CD4-positive, alpha-beta T cell treated with Interleukin-12 subunit alpha and Interleukin-12 subunit beta, for 1 hour (primary cell): ENCODE measurements around the gene CCDC200.
A peak's percentile ranks its signal among the peaks of the same experiment; 100 is the strongest.
"Not testable (repeated sequence)": the region's sequence is repeated elsewhere in the genome, so short reads cannot be mapped to it uniquely, and the experiment has no call there.

Experiments used
- DNase-seq: peaks from one replicate; pipeline ENCODE4 v3.0.0-alpha.2; 2020

CCDC200 gene

GRCh38 chr17:43228020-43228782 lies at the start of gene CCDC200:
TSS of gene CCDC200 (minus strand) at chr17:43228623. CDS start at chr17:43228554, 69 bp downstream.
- not testable (repeated sequence) for DNase-seq

- DNase-seq = not testable (repeated sequence)
Observed at GRCh38 chr17:43272914-43273313, 44.5 kb upstream of the CCDC200 start.

GRCh38 chr17:43272483-43272882 lies 44.1 kb upstream of the CCDC200 start:
- peak; percentile 14 for DNase-seq

GRCh38 chr17:43270552-43271504 lies 42.4 kb upstream of the CCDC200 start:
- not testable (repeated sequence) for DNase-seq

GRCh38 chr17:43246456-43246855 lies 18.0 kb upstream of the CCDC200 start:
- DNase-seq = not testable (repeated sequence)

- DNase-seq = not testable (repeated sequence)
Observed at GRCh38 chr17:43240596-43241352, 12.4 kb upstream of the CCDC200 start.

GRCh38 chr17:43239597-43239996 lies 11.2 kb upstream of the CCDC200 start:
- not testable (repeated sequence) for DNase-seq

GRCh38 chr17:43233877-43234276 lies 5.5 kb upstream of the CCDC200 start, which contains the start of gene RNU2-1:
TSS of gene RNU2-1 (minus strand) at chr17:43233977.
- not testable (repeated sequence) for DNase-seq

- not testable (repeated sequence) for DNase-seq
Observed at GRCh38 chr17:43233263-43233662, 4.8 kb upstream of the CCDC200 start.

- not testable (repeated sequence) for DNase-seq
Observed at GRCh38 chr17:43232021-43232699, 3.7 kb upstream of the CCDC200 start.

- DNase-seq = not testable (repeated sequence)
Observed at GRCh38 chr17:43231205-43232020, 3.0 kb upstream of the CCDC200 start.

GRCh38 chr17:43226393-43226792 lies 2.0 kb downstream of the CCDC200 start:
- DNase-seq = no peak

- no peak for DNase-seq
Observed at GRCh38 chr17:43224146-43224705, 4.2 kb downstream of the CCDC200 start.

- no peak for DNase-seq
Observed at GRCh38 chr17:43220511-43221125, 7.8 kb downstream of the CCDC200 start.

GRCh38 chr17:43219746-43220380 lies 8.6 kb downstream of the CCDC200 start:
- no peak for DNase-seq

GRCh38 chr17:43219001-43219400 lies 9.4 kb downstream of the CCDC200 start:
- no peak for DNase-seq

GRCh38 chr17:43217614-43218087 lies 10.8 kb downstream of the CCDC200 start:
- no peak for DNase-seq

GRCh38 chr17:43216762-43217613 lies 11.4 kb downstream of the CCDC200 start:
- DNase-seq = no peak

- DNase-seq = no peak
Observed at GRCh38 chr17:43216369-43216761, 12.1 kb downstream of the CCDC200 start.
